ENCODE data around the gene SLC45A1.

SLC45A1 gene

DNA sequence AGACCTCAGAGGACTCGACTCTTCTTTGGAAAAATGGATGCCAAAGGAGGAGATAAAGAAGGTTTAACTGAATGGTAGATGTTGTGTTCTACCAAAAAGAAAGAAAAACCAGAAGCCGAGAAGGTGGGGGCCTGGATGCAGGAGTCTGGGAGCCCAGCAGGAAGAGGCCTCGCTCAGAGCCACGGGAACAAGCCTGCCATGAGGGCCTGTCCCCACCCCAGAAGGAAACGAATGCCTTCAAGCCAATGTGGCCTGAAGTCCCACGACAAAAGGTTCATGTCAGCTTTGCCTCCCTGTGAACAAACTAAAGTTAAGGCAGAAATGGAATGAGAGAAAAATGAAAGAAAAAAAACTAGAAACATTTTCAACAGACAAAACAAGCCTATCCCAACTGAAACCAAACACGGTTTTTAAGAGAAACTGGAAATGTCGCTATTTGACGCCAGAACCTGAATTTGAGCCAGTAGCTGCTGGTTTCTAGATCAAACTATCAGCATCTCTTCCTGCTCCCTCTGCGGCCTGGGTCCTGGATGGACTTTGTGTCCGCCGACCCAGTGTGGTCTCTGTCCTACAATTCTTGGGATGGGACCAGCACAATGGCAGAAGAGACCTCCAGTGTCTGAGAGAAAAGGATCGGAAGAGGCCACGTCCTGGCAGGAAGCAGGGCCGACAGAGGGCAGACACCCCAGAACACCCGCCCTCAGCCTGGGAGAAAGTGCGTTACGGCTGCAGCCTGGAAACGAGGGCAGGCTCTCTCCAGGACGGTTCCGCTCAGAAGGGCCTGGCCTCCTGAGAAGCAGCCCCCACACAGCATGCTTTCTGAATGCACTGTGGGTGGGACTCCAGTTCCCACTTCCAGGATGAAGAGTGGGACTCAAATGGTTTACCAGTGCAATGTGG lies 35.2 kb downstream of the SLC45A1 start:
- DNase-seq (ENCODE audit: low read depth in 2 of 2): no peak

GRCh38 chr1:8354038-8354437 lies 36.1 kb downstream of the SLC45A1 start:
- DNase-seq (ENCODE audit: low read depth in 2 of 2): no peak

- DNase-seq (ENCODE audit: low read depth in 2 of 2): no peak
These were observed 37.7 kb downstream of the SLC45A1 start for GRCh38 chr1:8355439-8356255.

DNA sequence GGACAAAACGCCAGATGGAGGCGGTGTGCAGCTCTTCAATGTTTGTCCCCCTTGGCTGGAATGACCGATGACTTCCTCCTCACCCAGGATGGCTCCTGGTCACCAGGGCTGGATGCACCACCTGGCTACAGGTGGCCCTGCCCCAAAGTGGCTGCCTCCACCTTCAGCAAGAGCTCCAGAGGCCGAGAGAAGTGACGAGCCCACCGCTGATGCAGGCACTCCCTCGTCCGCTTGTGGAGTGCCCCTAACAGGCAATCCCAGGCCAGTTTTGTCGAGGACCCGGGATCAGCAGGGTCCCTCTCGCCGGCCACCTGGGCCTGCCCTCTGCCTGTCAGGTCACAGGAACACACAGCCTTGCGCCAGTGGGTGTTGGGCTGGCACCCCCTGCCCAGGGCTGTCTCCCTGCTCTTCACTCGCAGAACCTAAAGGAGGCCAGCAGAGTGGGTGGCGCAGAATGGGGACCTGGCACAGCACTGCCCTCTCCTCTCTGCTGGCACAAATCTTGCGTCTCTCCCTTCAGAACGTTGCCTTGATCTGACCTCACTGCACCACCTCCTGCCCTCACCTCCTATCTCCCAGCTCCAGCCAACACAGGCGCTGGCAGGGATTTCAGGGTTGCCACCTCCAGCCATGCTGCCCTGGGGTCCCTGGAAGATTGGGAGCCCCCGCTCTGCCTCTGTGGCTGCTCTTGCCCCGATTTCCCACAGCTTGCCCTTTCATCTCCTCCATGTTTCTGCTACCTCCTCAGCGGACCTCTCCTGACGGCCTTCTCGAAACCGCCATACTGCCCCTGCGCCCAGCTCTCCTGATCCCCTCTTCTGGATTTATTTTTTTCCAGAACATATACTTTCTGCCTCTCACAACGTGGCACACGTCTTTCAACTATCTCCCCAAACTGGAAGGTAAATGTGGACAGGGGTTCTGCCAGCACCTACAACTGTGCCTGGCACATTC lies 38.6 kb downstream of the SLC45A1 start:
- DNase-seq (ENCODE audit: low read depth in 2 of 2): no peak

- DNase-seq (ENCODE audit: low read depth in 2 of 2): no peak
These were observed 39.6 kb downstream of the SLC45A1 start for GRCh38 chr1:8357329-8358101.

DNA sequence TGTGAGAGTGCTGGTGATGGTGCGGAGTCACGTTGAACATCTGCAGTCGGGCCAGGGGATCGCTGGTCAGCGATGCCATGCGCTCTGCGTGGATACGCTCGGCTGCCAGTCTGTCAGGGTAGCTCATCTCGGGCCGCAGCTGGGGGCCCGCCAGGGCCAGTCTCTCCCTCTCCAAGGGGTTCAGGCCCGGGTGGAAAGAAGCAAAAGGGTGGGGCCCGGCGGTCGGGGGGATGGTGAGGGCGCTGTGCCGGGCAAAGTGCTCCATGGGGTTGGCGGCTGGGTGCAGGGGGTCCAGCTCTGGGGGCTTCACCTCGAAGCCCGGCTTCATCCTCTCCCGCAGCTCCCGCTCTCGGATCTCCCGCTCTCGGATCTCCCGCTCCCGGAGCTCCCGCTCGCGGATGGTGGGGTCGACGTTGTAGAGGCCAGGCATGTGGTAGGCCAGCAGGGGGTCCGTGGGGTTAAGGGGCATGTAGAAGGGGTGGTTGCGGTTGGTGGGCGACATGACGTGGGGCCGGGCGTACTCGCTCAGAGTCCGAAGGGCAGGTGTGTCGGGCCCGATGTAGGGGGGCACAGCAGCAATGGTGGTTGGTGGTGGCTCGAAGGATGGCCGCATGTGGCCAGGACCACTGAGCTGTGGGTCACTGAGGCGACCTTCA lies 40.5 kb downstream of the SLC45A1 start:
- no peak for DNase-seq (ENCODE audit: low read depth in 2 of 2)

DNA sequence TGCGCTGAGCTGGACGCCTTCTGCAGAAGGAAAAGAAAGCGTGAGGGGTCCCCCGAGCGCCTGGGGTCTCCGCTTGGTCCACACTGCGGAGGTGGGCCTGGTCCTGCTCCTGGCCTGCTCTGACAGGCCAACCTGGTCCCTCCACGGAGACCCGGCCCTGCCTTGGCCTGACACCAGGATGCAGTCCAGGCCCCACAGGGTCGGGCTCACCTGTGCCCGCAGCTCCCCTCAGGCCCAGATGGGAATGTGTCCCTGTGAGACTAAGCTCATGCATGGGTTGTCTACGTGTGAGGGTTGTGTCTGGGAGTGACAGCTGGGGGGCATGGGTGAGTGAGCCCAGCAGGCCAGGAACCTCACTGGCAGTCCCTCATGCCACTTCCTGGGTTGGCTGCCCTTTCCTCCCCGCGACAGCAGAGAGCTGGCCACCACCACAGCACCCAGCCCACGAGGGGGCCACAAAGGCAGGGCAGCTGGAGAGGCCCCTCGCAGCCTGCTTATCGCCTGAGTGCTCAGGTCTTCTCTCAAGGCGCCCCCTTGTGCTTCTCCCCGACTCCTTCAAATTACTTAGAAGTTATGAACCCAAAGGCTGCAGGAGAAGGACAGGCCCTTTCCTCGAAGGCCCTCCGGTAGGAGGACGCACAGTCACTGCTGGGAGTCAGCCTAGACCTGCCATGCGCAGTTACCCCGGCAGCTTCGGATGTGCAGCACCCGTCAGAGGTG lies 41.1 kb downstream of the SLC45A1 start:
- no peak for DNase-seq (ENCODE audit: low read depth in 2 of 2)

- no peak for DNase-seq (ENCODE audit: low read depth in 2 of 2)
These were observed 41.9 kb downstream of the SLC45A1 start for GRCh38 chr1:8359617-8360481.

DNA sequence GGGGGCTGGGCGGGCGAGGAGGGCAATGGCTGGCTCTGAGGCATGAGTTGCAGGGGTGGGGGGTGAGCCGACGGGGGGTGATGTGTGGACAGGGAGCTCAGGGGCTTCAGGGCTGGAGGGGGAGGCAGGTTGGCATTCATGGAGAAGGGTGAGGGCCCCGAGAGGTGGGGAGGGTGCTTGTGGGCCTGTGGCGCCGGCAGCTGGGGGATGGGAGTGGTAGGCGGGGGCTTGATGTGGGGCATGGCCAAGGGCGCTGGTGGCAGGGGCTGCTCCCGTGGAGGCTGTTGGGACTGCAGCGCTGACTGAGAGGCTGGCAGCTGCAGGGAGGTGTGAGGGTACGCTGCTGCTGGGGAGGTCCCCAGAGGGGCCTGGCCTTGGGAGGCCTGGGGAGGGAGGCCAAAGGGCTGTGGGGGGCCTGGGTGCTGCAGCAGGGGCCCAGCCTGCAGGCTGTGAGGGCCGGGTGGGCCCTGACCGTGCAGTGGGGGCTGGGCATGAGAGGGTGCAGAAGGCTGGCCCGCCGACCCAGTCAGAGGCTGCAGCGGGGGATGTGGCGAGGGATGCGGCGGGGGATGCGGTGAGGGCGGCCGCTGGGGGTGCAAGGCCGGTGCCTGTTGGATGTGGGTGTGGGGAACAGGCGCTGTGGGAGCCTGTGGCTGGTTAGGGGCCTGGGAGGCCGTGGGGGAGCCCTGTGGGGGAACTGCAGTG lies 42.7 kb downstream of the SLC45A1 start:
- no peak for DNase-seq (ENCODE audit: low read depth in 2 of 2)

GRCh38 chr1:8361198-8361849 lies 43.4 kb downstream of the SLC45A1 start:
- DNase-seq (ENCODE audit: low read depth in 2 of 2): no peak

DNA sequence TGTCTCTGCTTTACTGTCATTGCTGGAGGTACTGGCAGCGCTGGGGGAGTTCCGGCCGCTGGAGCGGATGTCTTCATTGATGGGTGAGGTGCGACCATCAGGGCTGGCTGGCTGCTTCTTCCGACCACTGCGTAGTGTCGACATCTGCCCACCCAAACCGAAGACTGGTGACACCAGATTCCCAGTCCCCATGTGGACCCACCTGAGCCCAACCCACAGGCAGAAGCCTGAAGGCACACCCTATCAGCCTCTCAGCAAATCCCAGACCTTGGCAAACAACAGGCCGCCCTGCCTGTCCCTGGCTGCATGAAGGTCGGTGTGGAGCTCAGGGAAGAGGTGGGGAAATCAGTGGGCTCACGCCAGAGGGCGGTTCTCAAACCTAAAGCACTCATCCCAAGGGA lies 44.8 kb downstream of the SLC45A1 start:
- no peak for DNase-seq (ENCODE audit: low read depth in 2 of 2)

GRCh38 chr1:8363186-8363766 lies 45.4 kb downstream of the SLC45A1 start:
- no peak for DNase-seq (ENCODE audit: low read depth in 2 of 2)

- no peak for DNase-seq (ENCODE audit: low read depth in 2 of 2)
These were observed 45.9 kb downstream of the SLC45A1 start for GRCh38 chr1:8363767-8364301.

DNA sequence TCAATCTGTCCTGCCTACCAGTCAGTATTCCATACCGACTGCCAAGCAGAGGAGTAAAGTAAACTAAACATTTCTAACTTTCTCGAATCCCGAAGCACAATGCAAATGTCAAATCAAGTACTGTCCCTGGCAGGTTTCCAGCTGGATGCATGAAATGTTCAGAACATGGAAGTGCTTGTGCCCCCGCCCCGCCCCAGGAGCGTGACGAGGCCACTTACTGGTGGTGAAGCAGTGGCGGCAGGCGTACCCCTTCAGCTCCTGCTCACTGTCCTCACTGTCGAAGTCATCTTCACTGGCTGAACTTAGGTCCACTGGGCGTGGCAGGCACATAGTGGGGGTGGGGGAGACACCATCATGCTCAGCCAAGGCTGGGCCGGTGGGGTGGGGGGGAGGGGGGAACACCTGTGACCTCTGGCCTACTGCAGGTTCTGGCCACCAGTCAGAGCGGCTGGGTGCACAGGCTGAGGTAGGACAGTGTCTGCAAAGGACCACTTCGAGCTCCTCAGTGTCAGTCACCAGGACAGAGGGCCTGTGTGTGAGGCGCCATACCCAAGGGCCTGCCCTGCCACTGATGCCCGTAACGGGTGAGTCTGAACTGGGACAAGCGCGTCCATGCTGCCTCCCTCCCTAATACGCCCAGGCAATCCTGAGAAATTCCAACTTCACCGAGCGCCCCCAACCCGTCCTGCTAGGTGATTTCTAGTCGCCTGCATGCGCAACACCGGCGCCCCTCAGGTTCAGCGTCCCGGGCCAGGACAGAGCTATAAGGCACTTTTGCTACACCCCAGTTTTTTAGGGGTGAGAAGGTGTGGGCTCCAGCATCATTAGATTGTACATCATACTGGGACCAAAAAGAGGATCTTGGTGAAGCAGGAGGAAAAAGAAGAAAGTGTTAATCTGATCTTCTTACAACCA lies 46.9 kb downstream of the SLC45A1 start:
- DNase-seq (ENCODE audit: low read depth in 2 of 2): no peak

GRCh38 chr1:8365661-8366362 lies 47.9 kb downstream of the SLC45A1 start:
- DNase-seq (ENCODE audit: low read depth in 2 of 2): no peak
